HG03432 (cell line): ENCODE data around the gene MIGA1.
"Not testable (repeated sequence)": the region's sequence is repeated elsewhere in the genome, so short reads cannot be mapped to it uniquely, and the experiment has no call there.

Experiments used
- ATAC-seq: cut with Tn5 transposase; IDR thresholded peaks from one replicate; pipeline ENCODE4 v1.9.1; 2021; ENCODE audit warnings: mild to moderate bottlenecking, moderate library complexity; ENCODE audit not compliant: unreplicated experiment

MIGA1 gene

DNA sequence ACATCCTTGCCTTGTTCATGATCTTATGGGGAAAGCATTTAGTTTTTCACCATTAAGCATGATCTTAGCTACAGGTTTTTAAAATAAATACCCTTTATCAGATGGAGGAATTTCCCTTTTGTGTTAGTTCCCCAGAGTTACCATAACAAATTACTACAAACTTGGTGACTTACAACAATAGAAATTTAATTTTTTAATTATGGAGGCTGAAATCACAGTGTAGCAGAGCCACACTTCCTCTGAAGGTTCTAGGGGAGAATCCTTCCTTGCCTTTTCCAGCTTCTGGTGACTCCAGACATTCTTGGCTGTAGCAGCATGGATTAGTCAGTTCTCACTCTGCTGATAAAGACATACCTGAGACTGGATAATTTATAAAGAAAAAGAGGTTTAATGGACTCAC lies 18.5 kb downstream of the MIGA1 start:
- no peak for ATAC-seq

DNA sequence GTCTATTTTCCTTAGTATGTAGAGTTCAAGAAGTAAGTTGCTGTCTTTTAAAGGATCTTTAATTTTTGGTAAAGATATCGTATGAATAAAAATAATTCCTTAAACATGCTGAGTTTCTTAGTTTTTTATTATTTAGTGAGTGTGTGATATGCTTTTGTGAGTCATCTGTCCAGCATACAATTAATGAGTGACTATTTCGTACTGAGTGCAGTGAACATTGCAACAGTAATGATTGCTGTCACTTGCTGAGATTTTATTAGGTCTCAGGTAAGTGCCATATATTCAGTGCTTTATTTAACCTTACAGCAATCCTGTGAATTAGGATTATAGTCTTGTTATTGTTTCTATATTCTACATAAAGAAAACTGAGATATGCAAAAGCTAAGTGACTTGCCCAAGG lies 22.6 kb downstream of the MIGA1 start:
- no peak for ATAC-seq

DNA sequence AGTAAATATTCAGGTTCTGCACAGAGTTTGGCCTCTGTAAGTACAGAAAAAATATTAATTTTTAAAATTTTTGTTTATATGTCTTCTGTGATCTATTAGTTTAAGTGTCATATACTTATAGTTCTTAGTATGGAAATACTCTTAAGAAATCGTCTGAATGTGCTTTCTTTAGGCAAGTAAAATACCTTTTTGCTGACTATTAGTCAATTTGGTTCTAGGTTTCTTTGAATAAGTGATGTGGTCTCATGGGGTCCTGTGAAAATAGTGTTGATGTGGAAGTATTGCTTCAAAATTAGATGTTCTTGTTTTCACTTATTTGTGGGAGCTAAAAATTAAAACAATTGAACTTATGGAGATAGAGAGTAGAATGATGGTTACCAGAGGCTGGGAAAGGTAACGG lies 23.9 kb downstream of the MIGA1 start:
- ATAC-seq = no peak

DNA sequence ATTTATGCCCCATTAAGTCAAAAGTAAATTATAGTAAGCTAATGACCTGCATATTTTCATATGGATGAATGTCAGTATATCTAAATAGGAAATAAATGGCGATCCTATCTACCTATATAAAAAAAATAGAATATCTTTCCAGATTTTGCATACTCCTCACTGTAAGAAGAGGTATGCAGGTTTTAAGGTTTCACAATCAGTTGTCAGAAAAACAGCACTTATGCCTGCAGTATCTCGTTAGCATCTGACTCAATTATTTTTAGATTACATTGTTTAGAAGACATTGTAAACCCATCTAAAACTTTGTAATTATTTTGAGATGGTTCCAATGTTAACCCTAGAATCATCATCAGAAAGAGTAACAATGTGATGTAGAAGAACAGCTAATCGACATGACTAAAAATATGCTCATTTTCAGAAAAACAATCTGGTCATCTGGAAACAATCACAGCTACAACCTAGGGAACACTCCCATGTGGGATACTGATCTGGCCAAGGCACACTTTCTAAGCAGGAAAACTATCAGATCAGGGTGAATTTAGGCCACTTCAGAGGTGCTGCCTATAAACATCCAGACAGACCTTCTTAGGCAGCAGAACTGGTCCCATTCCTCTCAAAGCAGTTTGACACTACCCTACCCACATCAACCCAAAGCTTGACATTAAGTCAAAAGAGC lies 30.5 kb downstream of the MIGA1 start:
- ATAC-seq = not testable (repeated sequence)

DNA sequence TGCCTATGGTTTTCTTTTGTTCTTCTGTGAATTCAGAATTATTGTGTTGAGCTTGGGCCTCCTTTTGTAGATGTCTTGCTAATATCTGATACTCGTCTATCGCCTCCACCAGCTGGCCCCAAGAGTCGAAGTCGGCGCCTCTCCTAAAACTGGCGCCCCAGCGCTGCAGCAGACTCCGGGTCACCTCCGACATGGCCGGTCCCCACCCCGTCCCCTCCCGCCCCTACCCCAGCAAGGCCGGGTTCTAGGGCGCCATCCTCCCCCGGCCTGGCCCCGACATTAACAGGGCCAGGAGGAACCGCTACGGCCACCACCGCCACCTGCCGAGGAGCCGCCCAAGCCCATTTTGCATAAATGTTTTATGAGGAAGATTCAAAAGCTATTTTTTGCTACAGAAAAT lies 32.1 kb downstream of the MIGA1 start:
- ATAC-seq = peak; percentile 42

DNA sequence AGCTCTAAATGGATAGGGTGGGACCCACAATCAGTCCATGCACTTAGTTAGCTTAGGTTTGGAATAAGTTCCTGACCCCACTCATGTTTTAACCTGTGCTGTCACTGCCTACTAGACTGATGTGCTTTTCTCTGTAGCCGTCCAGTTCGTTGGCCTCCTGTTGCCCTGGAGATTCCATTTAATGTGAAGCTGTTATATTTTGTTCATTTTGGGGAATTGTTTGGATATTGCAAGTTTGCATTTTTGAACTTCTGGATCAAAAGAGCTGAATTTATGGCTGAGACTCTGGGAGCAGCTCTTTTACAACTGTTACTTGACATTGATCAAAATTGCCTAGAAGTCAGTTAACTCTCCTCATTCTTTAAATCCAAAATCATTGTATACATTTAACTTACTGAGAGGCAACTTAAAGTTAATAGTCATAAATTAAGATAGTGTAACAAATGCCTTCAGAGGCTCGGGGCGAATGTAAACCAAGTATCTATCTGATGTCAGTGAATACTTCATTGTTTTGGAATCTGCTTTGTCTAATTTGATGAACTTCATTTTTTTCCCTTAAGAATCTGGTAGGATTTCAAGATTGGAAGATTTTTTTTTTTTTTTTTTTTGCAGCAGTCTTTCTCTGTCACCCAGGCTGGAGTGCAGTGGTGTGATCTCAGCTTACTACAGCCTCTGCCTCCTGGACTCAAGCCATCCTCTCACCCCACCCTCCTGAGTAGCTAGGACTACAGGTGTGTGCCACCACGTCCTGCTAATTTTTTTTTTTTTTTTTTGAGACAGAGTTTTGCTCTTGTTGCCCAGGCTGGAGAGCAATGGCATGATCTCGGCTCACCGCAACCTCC lies 38.1 kb downstream of the MIGA1 start:
- no peak for ATAC-seq

DNA sequence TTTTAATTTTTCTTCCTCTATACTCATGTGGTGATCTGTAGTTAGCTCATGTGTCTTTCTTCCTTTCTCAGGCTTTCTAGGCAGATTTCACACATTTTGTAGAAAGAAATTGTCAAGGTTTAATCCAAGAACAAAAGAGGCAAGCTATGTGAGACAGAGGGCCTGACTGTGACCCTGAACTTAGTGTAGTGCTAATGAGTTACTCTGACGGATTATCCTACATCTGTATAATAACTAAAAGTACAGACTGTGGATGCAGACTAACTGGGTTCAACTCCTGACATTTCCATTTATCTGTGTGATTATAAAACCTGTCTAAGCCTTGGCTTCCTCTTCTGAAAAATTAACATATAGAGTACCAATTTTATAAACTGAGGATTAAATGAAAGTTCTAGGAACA lies 40.7 kb downstream of the MIGA1 start:
- ATAC-seq = no peak

DNA sequence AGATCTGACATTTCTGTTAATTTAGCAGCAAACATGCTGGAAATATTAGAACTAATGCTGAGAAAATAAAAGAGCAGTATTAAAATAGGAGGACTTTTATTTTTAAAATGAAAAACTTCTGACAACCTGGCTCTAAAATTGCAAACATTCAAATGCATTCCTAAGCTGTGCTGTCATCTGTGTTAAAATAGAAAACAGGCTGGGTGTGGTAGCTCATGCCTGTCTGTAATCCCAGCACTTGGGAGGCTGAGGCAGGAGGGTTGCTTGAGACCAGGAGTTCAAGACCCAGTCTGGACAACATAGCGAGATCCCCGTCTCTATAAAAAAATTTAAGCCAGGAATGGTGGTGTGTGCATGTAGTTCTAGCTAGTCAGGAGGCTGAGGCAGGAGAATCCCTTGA lies 44.6 kb downstream of the MIGA1 start:
- no peak for ATAC-seq

DNA sequence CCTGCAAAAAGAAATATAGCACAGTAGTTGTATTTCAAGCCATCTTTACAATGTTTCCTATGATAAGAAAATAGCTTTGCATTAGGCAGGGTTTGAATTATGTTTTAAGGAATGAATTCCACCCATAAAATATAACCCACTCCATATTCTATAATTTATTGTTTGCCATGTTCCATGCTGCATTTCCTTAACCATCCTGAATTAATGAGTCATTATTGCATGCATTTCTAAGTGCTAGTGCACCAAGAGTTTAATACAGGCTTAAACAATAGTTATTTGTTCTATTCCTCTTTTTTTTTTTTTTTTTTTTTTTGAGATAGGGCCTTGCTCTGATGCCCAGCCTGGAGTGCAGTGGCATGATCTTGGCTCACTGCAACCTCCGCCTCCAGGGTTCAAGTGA lies 45.2 kb downstream of the MIGA1 start:
- ATAC-seq = no peak

DNA sequence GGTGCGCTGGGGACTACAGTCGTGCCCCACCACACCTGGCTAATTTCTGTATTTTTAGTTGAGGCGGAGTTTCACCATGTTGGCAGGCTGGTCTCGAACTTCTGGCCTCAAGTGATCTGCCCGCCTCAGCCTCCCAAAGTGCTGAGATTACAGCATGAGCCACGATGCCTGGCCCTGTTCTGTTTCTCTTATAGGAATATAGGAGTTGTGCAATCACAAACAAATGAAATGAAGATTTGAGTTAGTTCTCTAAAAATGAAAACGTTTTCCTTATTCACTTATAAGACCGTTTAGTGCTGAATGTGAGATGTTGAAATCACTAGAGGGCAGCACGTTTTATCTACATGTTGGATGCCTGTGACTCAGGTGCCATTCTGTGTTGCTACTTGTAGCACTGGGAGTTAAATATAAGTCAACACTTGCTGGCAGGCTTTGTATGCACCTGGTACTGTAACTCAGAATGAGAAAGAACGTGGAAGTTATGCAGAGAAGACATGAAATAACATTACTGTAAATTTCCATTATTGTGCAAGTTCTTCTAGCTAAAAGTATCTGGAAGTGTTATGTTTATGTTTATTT lies 45.8 kb downstream of the MIGA1 start:
- ATAC-seq = peak; percentile 73

DNA sequence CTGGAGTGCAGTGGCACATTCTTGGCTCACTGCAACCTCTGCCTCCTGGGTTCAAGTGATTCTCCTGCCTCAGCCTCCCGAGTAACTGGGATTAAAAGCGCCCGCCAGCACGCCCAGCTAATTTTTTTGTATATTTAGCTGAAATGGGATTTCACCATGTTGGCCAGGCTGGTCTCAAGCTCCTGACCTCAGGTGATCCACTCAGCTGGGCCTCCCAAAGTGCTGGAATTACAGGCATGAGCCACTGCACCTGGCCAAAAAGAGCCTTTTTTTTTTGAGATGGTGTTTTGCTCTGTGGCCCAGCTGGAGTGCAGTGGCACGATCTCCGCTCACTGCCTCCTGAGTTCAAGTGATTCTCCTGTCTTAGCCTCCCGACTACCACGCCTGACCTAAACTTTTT lies 47.4 kb downstream of the MIGA1 start:
- not testable (repeated sequence) for ATAC-seq

DNA sequence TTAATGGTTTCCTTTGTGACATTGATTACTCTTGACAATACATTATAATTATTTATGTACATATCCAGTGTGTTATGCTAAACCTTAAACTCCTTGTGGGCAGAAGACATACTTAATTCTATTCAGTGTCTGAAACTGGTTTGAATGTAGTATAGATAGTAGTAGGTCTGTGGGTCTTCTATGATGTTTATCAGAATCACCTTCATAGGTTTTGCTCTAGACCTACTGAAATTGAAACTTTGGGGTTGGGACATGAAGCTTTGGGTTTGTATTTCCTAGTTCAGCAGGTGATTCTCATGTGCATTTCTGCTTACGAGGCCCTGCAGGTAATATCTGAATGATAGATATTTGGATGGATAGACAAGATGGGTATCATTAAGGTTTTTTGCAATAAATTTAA lies 48.6 kb downstream of the MIGA1 start:
- no peak for ATAC-seq

DNA sequence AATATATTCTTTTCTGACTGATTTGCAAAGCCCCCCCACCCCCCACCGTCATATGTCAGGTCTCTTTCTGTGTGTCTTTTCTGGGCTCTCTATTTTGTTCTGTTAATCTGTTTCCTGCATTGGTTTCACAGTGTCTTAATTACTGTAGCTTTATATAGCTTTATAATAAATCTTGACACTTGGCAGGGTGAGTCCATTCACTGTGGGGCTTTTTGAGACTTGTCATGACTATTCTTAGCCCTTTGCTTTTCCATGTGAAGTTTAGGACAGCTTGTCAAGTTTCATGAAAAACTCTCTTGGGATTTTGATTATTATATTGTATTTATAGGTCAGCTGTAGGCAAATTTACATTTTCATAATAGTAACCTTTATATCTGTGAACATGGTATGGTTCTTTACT lies 50.4 kb downstream of the MIGA1 start:
- ATAC-seq = no peak

DNA sequence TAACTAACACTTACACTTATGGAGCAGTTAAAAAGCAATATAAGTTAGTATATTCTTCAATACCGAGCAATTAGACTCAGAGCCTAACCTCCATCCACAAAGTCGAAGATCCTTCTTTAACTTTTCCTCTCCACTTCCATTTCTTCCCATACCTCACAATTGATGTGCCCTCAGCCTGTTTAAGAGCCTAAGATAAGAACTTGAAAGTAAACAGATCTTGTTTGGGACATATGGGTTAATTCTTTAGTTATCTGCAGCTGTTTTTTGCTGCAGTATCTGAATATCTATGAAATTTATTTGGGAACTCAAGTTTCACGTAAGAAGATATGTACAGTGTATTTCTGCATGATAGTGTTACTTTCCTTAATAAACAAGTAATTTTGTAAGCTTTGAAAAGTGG lies 51.5 kb downstream of the MIGA1 start:
- ATAC-seq = no peak

DNA sequence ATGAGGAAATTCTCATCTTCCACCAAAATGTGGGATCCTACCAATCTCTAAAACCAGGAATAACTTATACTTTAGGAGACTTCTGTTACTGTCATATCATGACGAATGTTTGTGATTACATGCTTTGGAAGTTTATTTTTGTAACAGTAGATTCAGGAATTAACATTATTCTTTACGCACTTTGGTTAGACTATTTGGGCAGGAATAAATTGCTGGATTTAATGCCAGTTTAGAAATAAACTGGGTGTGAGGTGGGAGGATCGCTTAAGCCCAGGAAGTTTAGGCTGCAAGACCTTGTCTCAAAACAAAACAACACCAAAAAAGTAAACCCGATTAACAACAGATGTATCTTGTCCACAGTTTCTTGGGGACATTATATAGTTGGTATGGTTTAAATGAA lies 52.1 kb downstream of the MIGA1 start:
- ATAC-seq = no peak

DNA sequence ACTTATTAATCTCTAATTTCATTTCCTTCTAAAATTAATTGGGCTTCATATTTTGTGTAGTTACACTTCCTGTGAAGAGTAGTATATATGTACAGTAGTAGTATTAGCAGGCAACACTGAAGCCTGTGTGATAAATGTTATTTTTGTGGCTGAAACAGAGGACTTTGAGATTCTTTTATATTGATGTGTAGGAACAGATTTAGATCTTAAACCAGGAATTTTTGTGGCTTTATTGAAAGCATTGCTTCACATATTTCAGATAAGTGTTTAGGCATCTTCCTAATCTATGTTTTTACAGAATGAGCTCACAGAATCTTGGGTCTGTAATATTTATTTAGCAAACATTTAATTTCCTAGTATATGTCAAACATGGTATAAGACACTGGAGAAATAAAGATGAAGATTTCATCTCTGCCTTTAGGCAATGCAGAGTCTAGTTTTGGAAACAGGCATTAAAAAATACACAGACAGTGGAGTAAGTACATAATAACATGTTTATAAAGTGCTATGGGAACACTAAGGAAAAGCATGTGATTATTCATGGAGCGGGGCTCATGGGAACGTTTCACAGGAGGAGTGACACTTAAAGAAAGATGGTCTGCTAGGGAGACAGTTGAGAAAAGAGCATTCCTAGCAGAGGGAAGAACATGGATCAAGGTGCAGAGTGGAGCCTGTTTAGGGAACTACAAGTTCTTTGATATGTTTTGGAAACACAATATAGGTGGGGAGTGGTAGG lies 52.7 kb downstream of the MIGA1 start:
- no peak for ATAC-seq

DNA sequence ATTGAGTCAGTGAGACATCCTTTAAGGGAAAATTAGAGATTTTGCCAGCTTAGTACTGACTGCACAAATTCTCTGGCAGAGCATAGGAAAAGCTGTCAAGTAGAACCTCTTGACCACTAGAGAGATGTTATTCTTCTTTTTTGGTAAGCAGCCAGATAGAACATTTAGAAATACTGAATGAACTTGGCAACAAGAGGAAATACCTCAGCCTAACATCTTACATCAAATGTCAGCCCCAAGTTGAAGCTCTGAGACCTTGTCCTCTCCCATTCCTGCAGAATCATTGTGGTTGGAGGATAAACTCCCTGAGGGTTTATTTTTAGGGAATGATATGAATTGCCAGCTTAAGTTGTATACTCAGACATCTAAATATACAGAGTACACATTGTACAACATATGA lies 53.5 kb downstream of the MIGA1 start:
- no peak for ATAC-seq

DNA sequence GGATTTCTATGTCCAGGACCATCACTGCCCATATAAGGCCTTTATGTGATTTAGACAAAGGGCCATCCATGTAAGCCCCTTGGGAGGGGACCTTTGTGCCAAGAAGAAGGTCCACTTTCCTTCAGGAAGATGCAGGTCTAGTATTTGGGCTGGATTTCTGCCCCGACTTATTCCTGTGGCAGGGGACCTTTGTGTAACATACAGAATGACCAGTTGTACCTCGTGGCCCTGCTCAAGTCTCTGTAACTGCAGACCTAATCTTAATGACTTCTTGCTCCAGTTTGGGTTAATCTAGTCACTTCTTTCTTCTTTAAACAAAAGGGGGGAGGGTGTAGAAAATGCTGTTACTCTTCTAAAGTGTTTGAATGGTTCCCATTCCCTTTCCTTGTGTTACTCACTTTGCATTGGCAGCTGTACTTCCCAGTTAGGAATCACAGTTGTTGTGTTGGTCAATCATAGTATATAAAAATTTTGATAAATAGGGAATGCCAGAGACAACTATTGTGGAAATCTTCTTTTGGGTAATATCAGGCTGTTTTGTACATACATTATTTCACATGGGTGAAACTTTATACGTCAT lies 54.2 kb downstream of the MIGA1 start:
- ATAC-seq = no peak

DNA sequence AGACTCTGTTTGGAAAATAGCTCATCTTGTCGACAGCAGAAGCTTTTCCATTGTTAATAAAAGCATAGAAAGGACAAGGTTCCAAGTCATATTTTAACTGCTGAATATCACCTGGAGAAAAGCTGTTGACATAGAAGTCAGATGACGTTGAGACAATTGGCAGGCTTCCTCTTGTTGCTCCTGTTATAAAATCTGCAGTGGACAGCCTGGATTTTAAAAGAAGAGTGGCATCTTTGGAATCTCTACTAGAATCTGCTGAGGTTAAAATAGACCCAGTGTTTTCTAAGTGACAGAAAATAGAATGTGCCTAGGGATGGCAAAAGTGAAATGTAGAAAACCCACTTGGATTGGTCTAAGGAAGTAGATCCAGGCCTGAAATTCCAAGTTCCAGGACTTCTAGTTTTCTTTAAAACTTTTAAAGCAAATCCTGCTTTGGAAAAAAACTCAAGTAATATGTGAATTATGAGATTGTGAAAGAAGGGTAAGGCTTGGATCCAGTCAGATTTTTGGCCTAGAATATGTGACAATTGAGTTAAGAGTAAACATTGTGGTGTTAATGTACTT lies 55.4 kb downstream of the MIGA1 start:
- ATAC-seq = no peak

DNA sequence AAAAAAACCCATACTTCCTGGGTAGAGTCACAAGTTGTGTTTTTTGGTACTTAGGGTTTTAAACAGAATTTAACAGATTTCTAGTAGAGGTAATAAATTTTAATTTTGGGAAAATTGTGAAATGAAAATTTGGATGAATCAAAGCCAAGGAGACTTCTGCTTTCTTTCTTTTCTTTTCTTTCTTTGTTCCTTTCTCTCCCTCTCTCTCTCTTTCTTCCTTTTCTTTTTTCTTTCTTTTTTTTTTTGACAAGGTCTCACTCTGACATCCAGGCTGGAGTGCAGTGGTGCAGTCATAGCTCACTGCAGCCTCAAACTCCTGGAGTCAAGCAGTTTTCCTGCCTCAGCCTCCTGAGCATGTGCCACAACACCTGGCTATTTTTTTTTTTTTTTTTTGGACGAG lies 62.1 kb downstream of the MIGA1 start:
- ATAC-seq = no peak

DNA sequence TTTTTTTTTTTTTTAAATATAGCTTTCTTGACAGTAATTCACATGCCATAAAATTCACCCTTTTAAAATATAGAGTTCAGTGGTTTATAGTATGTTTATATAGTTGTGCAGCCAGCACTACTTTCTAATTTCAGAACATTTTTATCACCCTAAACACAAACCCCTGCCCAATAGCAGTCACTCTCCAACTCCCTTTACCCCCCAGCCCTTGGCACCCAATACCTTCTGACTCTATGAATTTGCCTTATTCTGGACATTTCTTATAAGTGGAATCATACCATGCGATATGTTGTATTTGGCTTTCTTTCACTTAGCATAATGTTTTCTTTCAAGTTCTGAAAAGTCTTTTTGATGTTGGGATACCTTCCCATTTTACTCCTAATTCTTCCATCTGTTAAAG lies 66.5 kb downstream of the MIGA1 start:
- no peak for ATAC-seq
